Activated T-helper 9 cell treated with anti-CD3 and anti-CD28 coated beads, Interleukin-2, amount 50 U/mL, for 16 hours (primary cell): Measurements from ENCODE around the gene PDGFRB.

Source experiments
- DNase-seq: peaks from one replicate; pipeline ENCODE4 v3.0.0-alpha.2; 2020; ENCODE audit warnings: low read depth

Gene PDGFRB

GRCh38 chr5:150081541-150082283 lies 73.9 kb downstream of the PDGFRB start:
- DNase-seq: no peak

GRCh38 chr5:150080696-150081435 lies 74.8 kb downstream of the PDGFRB start:
- no peak for DNase-seq

- no peak for DNase-seq
These were observed 75.7 kb downstream of the PDGFRB start for GRCh38 chr5:150079909-150080461.

DNA sequence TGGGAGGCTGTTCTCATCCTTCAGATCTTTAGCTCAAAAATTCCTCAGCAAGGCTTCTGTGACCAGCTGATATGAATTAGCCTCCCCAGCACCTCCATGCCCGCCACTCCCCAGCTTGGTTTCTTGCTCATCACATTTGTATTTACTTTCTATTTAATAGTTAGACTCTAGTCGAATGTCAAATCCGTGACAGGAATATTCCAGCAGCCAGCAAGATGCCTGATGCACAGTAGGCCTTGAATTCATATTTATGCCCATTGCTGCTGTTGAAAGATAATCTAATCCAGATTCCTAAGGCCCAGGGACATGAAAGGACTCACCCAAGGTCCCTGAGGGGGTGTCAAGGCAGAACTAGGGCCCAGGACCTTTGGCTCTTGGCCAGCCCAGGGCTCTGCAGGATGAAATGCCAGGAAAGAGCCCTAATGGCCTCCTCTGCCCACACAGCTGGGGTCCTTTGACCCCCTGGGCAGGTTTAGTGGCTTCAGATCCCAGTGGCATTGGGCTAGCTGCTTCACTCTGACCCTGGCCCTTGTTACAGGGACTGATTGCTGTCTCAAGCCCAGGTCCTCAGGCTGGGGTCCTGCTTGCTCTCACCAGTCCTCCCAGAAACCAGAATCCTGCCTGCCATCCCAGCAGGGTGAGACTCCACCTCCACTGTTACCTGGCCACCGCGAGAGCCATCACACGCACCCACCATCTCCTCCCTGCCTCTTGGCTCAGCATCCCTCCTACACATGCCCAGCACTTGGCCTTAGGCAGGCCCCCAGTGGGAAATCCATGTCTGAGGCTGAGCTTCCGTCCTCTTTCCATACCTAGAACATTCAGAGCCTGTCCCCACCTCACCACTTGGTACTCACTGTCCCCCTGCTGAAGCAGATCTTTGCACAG lies 76.6 kb downstream of the PDGFRB start:
- no peak for DNase-seq

DNA sequence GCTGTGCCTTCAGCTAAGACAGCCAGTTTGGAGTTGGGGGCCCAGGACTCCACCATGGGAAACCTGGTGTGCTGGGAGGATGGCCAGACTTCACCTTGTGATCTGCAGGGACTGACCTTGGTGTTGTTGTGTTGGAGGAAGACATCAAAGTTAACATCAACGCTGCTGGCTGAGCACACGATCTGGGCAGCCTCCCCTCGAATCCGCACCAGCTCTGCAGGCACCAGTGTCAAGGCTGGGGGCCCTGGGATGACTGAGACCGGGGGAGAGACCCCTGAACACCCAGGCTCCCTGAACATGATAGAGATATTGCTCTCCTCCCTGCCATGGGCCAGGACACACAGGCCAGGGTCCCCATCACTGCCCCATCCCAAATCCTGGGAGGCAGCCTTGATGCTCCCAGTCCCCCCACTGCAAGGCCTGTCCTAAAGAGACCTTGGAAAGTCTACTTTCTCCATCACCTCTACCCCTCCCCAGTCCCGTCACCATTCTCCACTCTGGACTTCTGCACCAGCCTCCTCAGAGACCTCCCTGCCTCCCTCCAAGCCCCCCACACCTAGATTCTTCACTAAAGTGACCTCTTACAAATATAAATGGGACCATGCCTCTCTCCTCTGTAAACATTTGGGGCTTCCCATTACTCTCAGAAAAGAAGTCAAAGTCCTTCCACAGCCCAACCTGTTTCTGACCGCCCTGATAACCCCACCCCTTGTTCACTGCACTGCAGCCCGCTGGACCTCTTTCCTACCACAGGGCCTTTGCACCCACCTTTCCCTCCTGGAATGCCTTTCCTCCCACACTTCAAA lies 77.4 kb downstream of the PDGFRB start:
- no peak for DNase-seq

GRCh38 chr5:150077060-150077459 lies 78.6 kb downstream of the PDGFRB start:
- no peak for DNase-seq

GRCh38 chr5:150075806-150076205 lies 79.8 kb downstream of the PDGFRB start:
- no peak for DNase-seq

DNA sequence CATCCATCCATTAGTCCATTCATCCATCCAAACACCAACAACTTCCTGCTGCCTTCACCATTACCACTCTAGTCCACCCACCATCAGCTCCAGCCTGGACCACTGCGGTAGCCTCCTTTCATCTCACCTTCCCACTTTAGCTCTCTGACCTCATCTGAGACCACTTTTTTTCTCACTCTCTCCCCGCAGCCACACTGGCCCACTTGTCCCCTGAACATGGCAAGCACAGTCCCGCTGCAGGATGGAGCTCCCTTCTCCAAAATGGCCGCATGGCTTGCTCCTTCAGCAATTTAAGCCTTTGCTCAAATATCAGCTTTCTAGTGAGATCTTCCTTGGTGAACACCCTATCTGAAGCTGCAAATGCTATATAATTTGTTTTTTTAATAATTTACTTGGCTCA lies 80.4 kb downstream of the PDGFRB start:
- no peak for DNase-seq

DNA sequence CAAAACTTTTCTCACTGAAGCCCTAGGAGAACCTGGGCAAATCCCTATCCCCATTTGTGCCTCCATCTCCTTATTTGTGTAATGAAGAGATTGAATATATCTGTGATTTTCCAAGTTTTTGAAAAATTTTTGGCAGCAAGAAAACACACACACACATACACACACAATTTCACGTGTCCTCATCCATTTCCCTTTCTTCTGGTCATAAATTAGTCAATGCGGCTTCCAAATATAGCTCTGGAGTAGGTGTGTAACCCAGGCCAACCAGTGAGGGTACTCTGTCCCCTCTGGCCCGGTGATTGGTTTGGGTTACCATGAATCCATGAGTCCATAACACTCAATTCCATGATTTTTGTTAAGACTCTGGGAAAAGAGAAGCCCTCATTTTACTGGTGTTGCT lies 82.0 kb downstream of the PDGFRB start:
- no peak for DNase-seq

DNA sequence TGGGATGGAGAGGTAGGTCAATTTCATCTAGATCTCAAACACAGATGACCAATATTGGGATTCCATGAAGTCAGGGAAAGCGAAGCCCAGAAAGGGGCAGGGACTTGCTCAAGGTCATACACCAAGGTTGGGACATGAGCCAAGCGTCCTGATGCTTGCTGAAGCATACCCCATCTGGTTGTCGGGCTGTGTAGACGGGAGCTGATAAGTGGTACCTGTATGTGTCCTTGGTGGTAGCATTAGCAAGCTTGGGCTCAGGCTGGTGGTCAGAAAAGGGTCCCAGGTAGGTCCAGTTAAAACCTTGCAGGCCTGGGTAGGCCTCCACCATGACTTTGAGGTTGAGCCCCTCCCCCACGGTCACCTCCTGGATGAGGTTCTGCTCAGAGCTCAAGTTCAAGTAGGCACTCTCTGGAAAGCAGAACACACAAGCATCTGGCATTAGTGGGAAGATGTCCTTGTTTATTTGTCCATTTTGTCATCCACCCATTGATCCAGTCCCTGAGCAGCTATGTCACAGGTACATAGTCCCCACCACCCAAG lies 82.5 kb downstream of the PDGFRB start:
- DNase-seq: no peak

DNA sequence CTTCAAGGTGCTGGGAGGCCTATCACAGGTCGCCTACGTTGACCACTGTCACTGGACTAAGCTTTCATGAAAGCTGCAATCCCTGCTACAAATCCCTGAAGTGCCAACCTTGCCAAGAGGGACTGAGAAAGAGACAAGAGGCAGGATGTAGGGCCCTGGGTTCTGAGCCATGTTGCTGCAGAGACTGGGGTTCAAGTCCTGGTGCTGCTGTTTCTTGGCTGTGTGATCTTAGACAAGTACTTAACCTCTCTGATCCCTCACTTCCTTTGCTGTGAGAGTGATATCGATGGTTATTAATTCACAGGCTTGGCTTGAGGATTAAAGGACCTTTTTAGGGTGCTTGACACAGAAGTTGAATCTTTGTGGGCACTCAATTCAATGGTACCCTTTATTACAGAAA lies 84.8 kb downstream of the PDGFRB start:
- DNase-seq: no peak

- no peak for DNase-seq
These were observed 85.7 kb downstream of the PDGFRB start for GRCh38 chr5:150069672-150070627.

- no peak for DNase-seq
These were observed 86.5 kb downstream of the PDGFRB start for GRCh38 chr5:150068961-150069645.

- DNase-seq: no peak
These were observed 87.2 kb downstream of the PDGFRB start for GRCh38 chr5:150068472-150068871.

DNA sequence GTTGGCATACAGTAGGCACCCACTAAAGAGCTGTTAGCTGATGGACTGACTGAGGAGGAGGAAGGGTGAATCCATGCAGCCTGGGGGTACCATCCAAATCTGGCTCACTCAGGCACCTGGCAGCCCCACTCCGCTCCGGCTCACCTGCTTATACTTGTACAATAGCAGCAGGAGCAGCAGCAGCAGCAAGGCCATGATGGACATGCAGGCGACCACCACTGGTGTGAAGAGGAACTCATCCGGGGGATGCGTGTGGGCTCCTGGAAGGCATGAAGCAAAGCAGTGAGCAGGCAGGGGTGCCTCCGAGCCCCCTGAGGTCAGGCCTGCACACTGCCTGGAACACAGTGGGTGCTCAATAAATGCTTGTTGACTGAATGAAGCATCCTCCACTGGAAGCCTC lies 87.6 kb downstream of the PDGFRB start:
- no peak for DNase-seq

DNA sequence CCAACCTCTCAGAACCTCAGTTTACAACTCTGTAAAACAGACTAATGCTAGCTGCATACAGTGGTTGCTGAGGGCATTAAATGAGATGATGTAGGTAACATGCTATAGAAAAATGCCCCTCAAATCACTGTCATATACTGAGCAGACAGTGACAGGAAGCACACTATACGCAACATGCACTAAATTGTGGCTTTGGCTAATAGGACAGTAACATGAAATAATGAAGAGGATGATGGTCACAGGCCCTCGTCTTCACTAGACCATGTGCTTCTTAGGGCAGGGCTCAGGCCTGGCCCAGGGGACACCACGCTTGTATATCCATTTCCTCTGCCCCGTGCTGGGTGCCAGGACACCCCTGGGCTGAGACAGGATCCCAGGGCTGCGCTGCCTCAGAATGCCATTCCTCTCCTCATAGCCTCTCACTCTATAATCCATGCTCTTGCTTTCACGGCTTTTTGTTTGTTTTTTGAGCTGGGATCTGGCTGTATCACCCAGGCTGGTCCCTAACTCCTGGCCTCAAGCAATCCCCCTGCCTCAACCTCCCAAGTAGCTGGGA lies 88.2 kb downstream of the PDGFRB start:
- DNase-seq: no peak

DNA sequence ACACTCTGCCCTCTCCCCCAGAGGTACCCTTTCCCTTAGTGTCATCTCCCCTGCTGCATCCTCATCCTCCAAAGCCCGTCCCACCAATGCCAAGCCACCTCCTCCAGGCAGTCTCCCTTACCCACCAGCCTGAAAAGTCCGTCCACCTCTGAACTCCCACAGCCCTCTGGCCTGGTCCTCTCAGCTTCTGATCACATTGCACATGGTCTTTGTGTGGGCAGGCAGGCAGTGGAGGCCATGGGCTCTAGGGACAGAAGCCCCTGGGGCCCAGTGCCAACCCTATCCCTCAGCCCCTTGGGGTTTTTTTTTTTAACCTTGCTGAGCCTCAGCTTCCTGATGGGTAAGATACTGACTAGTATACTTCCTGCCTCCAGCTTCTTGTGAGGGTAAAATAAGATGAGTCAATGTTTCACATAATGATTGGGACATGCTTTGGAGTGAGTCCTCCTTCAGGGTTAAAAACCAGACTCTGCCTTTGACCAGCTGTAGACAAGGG lies 88.7 kb downstream of the PDGFRB start:
- DNase-seq: no peak

DNA sequence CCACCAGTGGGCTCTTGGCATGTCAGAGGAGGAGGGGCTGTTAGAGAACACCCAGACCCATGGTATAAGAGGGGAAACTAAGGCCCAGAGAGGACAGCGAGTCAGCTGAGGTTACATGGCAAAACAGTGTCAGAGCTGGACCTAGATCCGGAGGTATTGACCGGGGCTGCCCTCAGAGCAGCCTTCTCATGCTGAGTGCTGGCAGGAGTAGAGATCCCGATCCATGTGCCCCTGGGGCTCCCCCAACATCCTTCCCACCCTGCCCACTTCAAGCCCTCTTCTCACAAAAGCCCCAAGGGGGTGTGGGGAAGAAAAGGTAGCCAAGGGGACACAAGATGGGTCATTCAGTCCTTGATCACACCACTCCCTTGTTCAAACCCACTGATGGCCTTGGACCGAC lies 89.2 kb downstream of the PDGFRB start:
- DNase-seq: no peak

- no peak for DNase-seq
These were observed 89.8 kb downstream of the PDGFRB start for GRCh38 chr5:150065886-150066285.
